Neural crest cell (in vitro differentiated cells): ENCODE data around the gene SYT11. TPM values are rescaled to one million over a fixed set of nuclear protein-coding genes. Genes with fewer than 3 reads are reported as not detected.
"Not testable (repeated sequence)": the region's sequence is repeated elsewhere in the genome, so short reads cannot be mapped to it uniquely, and the experiment has no call there.

Experiments
- DNase-seq: peaks from one replicate; pipeline ENCODE4 v3.0.0; 2021; ENCODE audit warnings: low read depth, mixed read lengths, low spot score
- H3K27ac Mint-ChIP-seq: one replicate; pipeline ENCODE4 v1.8.0; 2021; ENCODE audit warnings: mild to moderate bottlenecking, mixed read lengths; ENCODE audit not compliant: unreplicated experiment
- H3K27me3 Mint-ChIP-seq: 2 replicates; pipeline ENCODE4 v1.8.0; 2021; ENCODE audit warnings: low read depth, mild to moderate bottlenecking, mixed read lengths
- H3K36me3 Mint-ChIP-seq: 2 replicates; pipeline ENCODE4 v1.8.0; 2021; ENCODE audit warnings: low read depth, mild to moderate bottlenecking, mixed read lengths
- H3K4me1 Mint-ChIP-seq: 2 replicates; pipeline ENCODE4 v1.8.0; 2021; ENCODE audit warnings: mixed read lengths
- H3K4me3 Mint-ChIP-seq: one replicate; pipeline ENCODE4 v1.8.0; 2021; ENCODE audit warnings: mild to moderate bottlenecking, mixed read lengths
- H3K9me3 Mint-ChIP-seq: 2 replicates; pipeline ENCODE4 v1.8.0; 2021; ENCODE audit warnings: mixed read lengths
- CTCF ChIP-seq: fragments of 200-600 bp; sonication (generic); conservative IDR thresholded peaks from 2 replicates; pipeline ENCODE4 v1.5.0; 2021; ENCODE audit warnings: antibody characterized with exemption, mild to moderate bottlenecking
- total RNA-seq: library from RNA; stranded (reverse); gene quantifications from 2 replicates; pipeline ENCODE4 v1.2.1, GENCODE V29; 2021

Gene SYT11
- total RNA-seq, 1 donor from 2014 or later: 19.8 TPM

DNA sequence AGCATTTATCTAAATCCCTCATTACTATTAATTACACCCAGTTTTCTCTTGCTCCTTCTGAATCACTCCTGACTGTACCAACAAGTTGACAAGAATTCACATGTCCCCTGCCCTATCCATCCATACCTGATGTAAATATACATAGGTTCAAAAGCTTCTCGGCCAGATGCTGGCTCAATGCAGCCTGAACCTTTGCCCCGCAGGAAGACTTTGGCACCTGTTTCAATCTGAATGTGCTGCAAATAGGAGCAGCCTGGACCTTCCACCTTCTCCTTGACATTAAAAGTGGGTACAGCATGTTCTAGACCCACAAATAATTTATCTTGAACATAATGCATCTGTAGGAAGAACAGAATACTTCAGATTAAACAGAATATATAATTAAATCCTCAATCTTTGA, 66.1 kb downstream of the SYT11 start:
- H3K27me3 Mint-ChIP-seq: no peaks in the 10 kb centered on the region
- peaks cover 37% of the 10 kb centered on the region for H3K36me3 Mint-ChIP-seq

DNA sequence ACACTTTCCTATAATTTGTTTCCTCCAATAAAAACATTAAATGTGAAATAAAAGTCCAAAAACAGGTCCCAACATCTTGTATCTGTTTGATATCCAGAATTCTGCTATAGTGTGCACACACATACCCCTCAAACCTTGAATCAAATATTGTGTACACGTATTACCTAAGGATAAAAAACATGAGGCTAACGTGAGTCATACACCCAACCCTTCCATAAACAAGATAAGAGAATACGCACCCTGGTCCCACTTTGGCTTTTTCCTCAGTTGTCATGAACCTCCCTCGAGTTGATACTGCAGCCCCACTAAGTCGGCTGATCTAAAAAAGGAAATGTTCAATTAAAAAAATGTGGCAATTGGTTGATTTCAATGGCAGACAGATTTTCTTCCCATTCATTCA, 69.7 kb downstream of the SYT11 start:
- TF ChIP-seq CTCF: no peak
- DNase-seq: no peak
- H3K9me3 Mint-ChIP-seq: no peaks in the 10 kb centered on the region
- H3K36me3 Mint-ChIP-seq: peaks cover 17% of the 10 kb centered on the region
- no peak overlapping the region for H3K27ac Mint-ChIP-seq
- H3K27me3 Mint-ChIP-seq: no peaks in the 10 kb centered on the region
- H3K4me3 Mint-ChIP-seq: peak overlapping the region; percentile 14
- peaks cover 26% of the 10 kb centered on the region for H3K4me1 Mint-ChIP-seq

More for the DNA sequence above, 66.1 kb downstream of the SYT11 start:
- peaks cover 5% of the 10 kb centered on the region for H3K4me1 Mint-ChIP-seq
- no peak overlapping the region for H3K4me3 Mint-ChIP-seq
- no peak overlapping the region for H3K27ac Mint-ChIP-seq
- no peak for DNase-seq
- no peaks in the 10 kb centered on the region for H3K9me3 Mint-ChIP-seq
- TF ChIP-seq CTCF: no peak

- peak overlapping the region; percentile 73 for H3K4me3 Mint-ChIP-seq
- H3K27me3 Mint-ChIP-seq, H3K27ac Mint-ChIP-seq, DNase-seq, H3K9me3 Mint-ChIP-seq: not testable (repeated sequence)
- peaks cover 26% of the 10 kb centered on the region for H3K4me1 Mint-ChIP-seq
- peaks cover 13% of the 10 kb centered on the region for H3K36me3 Mint-ChIP-seq
Observed at GRCh38 chr1:155930725-155931124, 71.4 kb downstream of the SYT11 start.

GRCh38 chr1:155931332-155932038, 72.1 kb downstream of the SYT11 start:
- H3K4me1 Mint-ChIP-seq: peaks cover 30% of the 10 kb centered on the region
- H3K36me3 Mint-ChIP-seq: peaks cover 13% of the 10 kb centered on the region
- H3K27ac Mint-ChIP-seq: no peak overlapping the region
- DNase-seq: no peak
- H3K4me3 Mint-ChIP-seq: peak overlapping the region; percentile 73
- TF ChIP-seq CTCF: no peak
- H3K27me3 Mint-ChIP-seq: no peaks in the 10 kb centered on the region
- no peaks in the 10 kb centered on the region for H3K9me3 Mint-ChIP-seq

GRCh38 chr1:155932081-155932480, 72.7 kb downstream of the SYT11 start:
- TF ChIP-seq CTCF: no peak
- Mint-ChIP-seq H3K36me3 (peaks cover 8% of the 10 kb centered on the region), H3K9me3 (no peaks in the 10 kb centered on the region), H3K4me3 (no peak overlapping the region), H3K27me3 (no peaks in the 10 kb centered on the region), H3K27ac (no peak overlapping the region), H3K4me1 (peaks cover 30% of the 10 kb centered on the region)
- no peak for DNase-seq

DNA sequence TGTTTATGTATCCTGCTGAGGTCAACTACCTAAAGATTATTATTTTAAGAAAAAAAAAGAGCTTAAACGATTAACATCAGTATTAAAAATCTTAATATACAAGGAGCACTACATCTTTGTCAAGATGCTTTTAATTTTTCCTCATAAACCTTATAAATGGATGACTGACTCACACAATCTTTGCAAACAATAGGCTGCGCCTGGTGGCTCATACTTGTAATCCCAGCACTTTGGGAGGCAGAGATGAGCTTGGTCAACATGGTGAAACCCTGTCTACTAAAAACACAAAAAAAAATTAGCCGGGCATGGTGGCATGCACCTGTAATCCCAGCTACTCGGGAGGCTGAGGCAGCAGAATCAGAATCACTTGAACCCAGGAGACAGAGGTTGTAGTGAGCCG, 73.1 kb downstream of the SYT11 start:
- Mint-ChIP-seq H3K4me3 (no peak overlapping the region), H3K9me3 (no peaks in the 10 kb centered on the region), H3K27me3 (no peaks in the 10 kb centered on the region), H3K36me3 (peaks cover 7% of the 10 kb centered on the region), H3K4me1 (peaks cover 30% of the 10 kb centered on the region), H3K27ac (no peak overlapping the region)
- no peak for DNase-seq
- no peak for TF ChIP-seq CTCF
